Measurements from ENCODE around the gene ZG16.

DNA sequence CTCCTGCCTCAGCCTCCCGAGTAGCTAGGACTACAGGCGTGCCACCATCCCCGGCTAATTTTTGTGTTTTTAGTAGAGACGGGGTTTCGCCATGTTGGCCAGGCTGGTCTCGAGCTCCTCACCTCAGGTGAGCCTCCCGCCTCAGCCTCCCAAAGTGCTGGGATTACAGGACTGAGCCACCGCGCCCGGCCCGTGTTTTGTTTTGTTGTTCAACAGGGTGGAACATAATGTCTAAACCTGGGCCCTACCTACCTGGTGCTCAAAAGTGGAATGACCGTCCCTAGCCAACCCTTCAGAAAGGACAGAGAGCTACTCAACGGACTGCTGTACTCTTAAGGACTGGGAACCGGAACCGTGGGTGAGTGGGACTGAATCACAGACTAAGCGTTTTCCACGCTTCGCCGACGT, 11.7 kb downstream of the ZG16 start:
- TF ChIP-seq POLR2AphosphoS5 (IDR thresholded peaks at IDR 0.05) (no peak), EZH2 (IDR thresholded peaks at IDR 0.05; ENCODE audit: borderline replicate concordance, insufficient read depth, low read length, poor library complexity, severe bottlenecking) (no peak), EP300 (conservative IDR thresholded peaks at IDR 0.05; ENCODE audit: poor library complexity, severe bottlenecking) (no peak), SMC3 (conservative IDR thresholded peaks at IDR 0.05; ENCODE audit: poor library complexity) (no peak), TAF1 (IDR thresholded peaks at IDR 0.05; ENCODE audit: low read depth) (no peak), MXI1 (conservative IDR thresholded peaks at IDR 0.05; ENCODE audit: poor library complexity, severe bottlenecking) (no peak), RAD21 (conservative IDR thresholded peaks at IDR 0.05) (no peak)
- TF ChIP-seq, protein P1, sequence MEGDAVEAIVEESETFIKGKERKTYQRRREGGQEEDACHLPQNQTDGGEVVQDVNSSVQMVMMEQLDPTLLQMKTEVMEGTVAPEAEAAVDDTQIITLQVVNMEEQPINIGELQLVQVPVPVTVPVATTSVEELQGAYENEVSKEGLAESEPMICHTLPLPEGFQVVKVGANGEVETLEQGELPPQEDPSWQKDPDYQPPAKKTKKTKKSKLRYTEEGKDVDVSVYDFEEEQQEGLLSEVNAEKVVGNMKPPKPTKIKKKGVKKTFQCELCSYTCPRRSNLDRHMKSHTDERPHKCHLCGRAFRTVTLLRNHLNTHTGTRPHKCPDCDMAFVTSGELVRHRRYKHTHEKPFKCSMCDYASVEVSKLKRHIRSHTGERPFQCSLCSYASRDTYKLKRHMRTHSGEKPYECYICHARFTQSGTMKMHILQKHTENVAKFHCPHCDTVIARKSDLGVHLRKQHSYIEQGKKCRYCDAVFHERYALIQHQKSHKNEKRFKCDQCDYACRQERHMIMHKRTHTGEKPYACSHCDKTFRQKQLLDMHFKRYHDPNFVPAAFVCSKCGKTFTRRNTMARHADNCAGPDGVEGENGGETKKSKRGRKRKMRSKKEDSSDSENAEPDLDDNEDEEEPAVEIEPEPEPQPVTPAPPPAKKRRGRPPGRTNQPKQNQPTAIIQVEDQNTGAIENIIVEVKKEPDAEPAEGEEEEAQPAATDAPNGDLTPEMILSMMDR (IDR thresholded peaks at IDR 0.05; ENCODE audit: poor library complexity, severe bottlenecking), result no peak
- TF ChIP-seq, protein P2, sequence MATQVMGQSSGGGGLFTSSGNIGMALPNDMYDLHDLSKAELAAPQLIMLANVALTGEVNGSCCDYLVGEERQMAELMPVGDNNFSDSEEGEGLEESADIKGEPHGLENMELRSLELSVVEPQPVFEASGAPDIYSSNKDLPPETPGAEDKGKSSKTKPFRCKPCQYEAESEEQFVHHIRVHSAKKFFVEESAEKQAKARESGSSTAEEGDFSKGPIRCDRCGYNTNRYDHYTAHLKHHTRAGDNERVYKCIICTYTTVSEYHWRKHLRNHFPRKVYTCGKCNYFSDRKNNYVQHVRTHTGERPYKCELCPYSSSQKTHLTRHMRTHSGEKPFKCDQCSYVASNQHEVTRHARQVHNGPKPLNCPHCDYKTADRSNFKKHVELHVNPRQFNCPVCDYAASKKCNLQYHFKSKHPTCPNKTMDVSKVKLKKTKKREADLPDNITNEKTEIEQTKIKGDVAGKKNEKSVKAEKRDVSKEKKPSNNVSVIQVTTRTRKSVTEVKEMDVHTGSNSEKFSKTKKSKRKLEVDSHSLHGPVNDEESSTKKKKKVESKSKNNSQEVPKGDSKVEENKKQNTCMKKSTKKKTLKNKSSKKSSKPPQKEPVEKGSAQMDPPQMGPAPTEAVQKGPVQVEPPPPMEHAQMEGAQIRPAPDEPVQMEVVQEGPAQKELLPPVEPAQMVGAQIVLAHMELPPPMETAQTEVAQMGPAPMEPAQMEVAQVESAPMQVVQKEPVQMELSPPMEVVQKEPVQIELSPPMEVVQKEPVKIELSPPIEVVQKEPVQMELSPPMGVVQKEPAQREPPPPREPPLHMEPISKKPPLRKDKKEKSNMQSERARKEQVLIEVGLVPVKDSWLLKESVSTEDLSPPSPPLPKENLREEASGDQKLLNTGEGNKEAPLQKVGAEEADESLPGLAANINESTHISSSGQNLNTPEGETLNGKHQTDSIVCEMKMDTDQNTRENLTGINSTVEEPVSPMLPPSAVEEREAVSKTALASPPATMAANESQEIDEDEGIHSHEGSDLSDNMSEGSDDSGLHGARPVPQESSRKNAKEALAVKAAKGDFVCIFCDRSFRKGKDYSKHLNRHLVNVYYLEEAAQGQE (IDR thresholded peaks at IDR 0.05; ENCODE audit: borderline replicate concordance), result no peak
